ENCODE measurements around the gene BIN1.

BIN1 gene

GRCh38 chr2:127078028-127078427 lies 28.9 kb downstream of the BIN1 start:
- DNase-seq (ENCODE audit: low read depth, low spot score) = no peak

DNA sequence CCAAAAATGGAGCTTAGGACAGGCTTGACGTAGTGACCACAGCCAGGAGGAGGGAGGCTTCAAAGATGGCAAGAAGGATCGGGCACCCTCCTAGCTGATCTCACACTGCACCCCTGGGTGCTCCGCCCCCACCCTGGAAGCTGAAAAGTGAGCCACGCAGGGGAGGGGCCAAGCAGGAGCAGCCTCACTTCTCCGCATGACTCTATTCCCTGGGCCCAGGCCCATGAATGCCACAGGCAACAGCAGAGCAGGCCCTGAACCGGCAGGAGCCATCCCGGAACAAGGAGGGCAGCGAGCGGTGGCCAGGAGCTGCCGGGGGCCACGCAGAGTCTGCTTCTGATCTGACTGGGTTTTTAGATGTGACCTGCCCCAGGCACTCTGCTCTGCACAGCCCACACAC lies 30.0 kb downstream of the BIN1 start:
- DNase-seq (ENCODE audit: low read depth, low spot score) = no peak

DNA sequence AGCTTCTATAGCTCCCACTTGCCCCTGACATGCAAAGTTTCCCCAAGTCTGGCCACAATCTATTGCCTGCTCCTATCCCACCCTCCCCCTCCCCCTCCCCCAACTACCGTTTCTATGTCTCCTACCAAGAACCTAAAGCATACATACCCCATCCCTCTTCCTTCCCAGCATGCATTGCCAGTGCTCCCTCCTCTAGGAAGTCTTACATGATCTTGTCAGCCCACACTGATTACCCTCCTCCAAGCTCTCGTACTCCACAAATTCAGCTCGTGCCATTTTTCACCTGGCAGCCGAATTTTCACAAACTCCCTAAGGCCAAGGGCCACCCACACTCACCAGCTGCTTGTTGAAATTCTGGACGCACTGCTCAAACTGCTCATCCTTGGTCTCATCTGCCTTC lies 30.7 kb downstream of the BIN1 start:
- DNase-seq (ENCODE audit: low read depth, low spot score) = no peak

GRCh38 chr2:127075821-127076220 lies 31.1 kb downstream of the BIN1 start:
- DNase-seq (ENCODE audit: low read depth, low spot score) = no peak

DNA sequence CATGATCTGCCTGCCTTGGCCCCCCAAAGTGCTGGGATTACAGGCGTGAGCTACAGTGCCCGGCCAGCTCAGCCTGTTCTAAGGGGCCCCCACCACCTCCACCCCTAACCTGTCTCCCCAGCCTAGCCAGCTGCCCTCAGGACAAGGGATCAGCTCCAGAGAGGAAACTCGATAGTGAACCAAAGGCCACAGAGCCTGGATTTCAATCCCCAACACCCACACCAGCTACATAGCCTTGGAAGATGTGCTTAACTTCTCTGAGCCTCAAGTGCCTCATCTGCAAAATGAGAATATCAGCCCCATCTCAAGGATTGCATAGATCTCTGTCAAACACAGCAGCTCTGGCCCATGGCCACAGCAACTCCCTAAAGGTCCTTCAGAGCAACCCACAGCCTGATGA lies 32.0 kb downstream of the BIN1 start:
- DNase-seq (ENCODE audit: low read depth, low spot score) = no peak

- DNase-seq (ENCODE audit: low read depth, low spot score) = no peak
Observed at GRCh38 chr2:127074358-127074757, 32.6 kb downstream of the BIN1 start.

DNA sequence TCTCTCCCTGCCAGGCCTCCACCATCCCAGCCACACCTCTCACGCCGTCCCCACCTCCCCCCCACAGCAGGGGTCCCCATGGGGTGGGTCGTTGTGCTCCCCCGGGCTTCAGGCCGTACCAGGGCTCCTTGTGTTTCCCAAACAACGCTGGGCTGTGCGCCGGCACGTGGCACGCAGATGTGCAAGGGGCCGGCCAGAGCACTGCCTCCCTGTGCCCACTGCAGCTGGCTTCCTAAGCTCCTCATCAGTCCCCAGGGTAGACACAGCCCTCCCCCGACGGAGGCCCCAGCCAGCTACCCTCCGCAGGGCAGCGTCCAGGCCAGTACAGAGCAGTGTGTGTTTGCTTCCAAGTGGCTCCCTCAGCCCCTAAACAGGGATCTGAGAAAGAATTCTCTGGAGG lies 34.0 kb downstream of the BIN1 start:
- DNase-seq (ENCODE audit: low read depth, low spot score) = no peak

DNA sequence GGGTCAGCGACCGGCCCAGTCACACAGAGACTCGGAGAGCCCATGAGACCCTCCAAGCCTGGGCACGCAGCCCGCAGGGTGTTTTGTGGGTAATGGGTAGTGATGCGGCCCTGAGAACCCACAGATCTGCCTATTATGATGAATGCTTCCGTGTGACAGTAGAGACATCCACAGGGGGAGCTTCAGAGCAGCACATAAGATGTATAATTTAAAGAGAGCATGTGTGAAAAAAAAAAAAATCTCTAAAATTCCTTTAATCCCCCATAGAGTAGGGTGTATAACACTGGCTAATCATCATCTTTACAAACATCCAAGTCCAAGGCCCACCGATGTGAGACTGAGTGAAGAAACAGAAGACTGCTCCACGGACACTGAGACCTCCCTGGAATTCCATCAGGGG lies 34.6 kb downstream of the BIN1 start:
- no peak for DNase-seq (ENCODE audit: low read depth, low spot score)

GRCh38 chr2:127071901-127072328 lies 35.0 kb downstream of the BIN1 start:
- no peak for DNase-seq (ENCODE audit: low read depth, low spot score)

DNA sequence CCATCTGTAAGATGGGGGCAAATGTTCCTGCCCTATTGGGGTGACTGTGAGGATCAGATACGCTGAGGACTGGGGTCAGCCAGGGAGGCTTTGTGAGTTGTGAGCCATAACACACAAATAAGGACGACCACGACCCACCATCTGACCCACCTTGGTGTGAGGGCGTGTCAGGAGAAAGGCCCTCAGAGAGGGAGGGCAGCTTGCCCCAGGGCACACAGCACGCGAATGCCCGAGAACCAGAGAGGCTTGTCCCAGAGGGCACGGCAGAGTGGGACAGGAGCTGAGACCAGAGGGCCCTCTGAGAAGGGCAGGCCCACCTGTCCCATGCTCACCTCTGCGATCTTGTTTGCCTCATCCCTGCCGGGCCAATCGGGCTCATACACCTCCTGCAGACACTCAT lies 36.7 kb downstream of the BIN1 start:
- no peak for DNase-seq (ENCODE audit: low read depth, low spot score)

- DNase-seq (ENCODE audit: low read depth, low spot score) = no peak
Observed at GRCh38 chr2:127069536-127069935, 37.4 kb downstream of the BIN1 start.

- DNase-seq (ENCODE audit: low read depth, low spot score) = no peak
Observed at GRCh38 chr2:127069003-127069402, 38.0 kb downstream of the BIN1 start.

DNA sequence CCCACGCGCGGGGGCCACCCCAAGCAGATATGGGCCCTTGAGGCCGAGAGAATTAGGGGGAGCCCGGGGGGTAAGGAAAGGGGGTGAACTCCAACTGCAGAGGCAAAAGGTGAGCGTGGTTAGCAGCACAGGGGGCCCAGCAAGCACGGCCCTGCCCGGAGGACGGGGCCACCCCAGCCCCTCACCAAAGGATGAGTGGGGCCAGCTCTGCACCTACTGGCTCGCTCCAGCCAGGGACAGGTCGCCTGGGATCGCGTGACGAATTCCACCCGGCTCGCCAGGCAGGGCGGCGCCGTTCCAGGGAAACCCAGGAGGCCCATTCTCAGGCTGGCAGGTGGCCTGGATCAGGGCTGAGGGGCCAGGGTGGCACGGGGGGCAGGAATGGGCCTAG lies 38.6 kb downstream of the BIN1 start:
- no peak for DNase-seq (ENCODE audit: low read depth, low spot score)

GRCh38 chr2:127067620-127068350 lies 39.2 kb downstream of the BIN1 start:
- peak; percentile 52 for DNase-seq (ENCODE audit: low read depth, low spot score)

DNA sequence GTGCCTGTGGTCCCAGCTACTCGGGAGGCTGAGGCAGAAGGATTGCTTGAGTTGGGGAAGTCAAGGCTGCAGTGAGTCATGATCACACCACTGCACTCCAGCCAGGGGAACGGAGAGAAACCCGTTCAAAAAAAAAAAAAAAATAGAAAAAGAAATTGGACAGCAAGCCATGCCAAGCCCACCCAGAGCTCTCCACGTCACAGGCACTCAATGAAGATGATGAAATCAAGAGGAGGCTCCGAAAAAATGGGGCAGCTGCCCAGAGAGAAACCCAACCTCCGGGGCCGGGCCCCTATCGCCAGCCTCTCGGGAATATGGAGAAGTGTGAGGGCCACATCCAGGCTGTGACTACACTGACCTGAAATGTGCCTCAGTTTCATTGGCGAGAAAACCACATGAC lies 40.0 kb downstream of the BIN1 start:
- DNase-seq (ENCODE audit: low read depth, low spot score) = no peak

DNA sequence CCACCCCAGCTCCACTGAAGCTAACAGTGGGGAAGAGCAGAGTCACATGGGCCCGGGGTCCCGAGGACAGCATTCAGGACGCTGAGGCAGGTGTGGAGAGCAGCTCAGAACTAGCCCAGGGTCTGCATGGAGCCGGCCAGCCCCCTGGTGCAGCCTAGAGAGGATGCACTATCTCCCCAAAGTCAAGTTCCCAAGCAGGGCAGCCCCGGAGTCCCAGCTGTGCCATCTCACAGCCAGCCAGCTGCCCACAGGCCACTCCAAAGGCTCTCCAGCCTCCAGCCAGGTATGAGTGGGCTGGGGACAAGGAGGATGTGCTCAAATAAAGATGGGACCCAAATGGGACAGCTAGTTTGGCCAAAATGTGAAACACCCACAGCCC lies 41.0 kb downstream of the BIN1 start:
- DNase-seq (ENCODE audit: low read depth, low spot score) = no peak

- DNase-seq (ENCODE audit: low read depth, low spot score) = no peak
Observed at GRCh38 chr2:127065299-127065939, 41.5 kb downstream of the BIN1 start.

DNA sequence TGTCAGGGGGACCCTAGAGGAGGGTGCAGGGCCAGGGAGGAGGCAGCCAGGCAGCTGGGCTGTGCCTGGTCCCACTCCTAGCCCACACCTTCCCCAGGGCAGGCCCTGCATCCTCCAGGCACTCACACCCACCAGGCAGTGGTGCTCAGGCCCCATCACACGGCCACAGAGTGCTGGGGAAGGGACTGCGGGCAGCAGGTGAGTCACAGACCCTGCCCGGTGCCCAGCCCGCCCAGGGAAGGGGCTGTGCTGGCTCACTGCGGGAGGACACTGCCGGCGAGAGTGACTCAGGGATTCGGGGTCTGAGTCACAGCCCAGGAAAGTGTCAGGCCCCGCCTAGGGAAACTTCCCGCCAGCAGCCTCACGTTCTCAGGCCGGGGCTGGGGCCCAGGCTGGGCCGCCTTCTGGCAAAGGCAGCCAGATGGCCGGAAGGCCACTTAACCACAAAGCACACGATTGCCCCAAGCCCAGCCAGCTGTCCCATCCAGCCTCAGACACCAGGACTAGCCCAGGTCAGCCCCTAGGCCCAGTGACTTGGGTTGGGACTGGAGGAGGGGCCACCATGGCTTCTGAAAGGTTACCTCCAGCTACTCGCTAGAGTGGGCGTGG lies 42.2 kb downstream of the BIN1 start:
- no peak for DNase-seq (ENCODE audit: low read depth, low spot score)

GRCh38 chr2:127063701-127064590 lies 43.0 kb downstream of the BIN1 start:
- DNase-seq (ENCODE audit: low read depth, low spot score) = no peak

GRCh38 chr2:127061375-127062273 lies 45.3 kb downstream of the BIN1 start:
- DNase-seq (ENCODE audit: low read depth, low spot score) = no peak

Measured in iPS DF 19.7 (cell line).